ENCODE data around the gene ALDH4A1.

DNA sequence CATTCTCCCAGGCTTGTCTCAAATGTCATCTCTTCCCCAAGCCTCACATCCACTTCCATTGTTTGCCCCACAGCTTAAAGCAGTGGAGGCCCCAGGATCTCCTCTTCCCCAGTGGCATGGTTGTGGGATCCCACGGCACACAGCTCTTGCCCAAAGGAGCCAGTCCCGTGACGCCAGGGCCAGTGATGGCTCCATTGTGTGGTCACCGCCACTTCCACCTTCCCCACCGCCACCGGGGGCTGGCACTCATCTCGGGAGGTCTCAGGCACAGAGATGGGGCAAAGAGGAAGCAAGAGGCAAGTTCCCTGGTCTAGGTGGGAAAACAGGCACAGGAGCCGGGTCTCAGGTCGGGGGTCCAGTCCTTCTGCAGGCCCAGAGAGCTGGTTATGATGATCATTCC is 22.9 kb upstream of the ALDH4A1 start:
- no peak for TF ChIP-seq EP300 (IDR thresholded peaks at IDR 0.05)
- TF ChIP-seq, protein P1, sequence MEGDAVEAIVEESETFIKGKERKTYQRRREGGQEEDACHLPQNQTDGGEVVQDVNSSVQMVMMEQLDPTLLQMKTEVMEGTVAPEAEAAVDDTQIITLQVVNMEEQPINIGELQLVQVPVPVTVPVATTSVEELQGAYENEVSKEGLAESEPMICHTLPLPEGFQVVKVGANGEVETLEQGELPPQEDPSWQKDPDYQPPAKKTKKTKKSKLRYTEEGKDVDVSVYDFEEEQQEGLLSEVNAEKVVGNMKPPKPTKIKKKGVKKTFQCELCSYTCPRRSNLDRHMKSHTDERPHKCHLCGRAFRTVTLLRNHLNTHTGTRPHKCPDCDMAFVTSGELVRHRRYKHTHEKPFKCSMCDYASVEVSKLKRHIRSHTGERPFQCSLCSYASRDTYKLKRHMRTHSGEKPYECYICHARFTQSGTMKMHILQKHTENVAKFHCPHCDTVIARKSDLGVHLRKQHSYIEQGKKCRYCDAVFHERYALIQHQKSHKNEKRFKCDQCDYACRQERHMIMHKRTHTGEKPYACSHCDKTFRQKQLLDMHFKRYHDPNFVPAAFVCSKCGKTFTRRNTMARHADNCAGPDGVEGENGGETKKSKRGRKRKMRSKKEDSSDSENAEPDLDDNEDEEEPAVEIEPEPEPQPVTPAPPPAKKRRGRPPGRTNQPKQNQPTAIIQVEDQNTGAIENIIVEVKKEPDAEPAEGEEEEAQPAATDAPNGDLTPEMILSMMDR (IDR thresholded peaks at IDR 0.05) = no peak
- no peak for TF ChIP-seq POLR2AphosphoS5 (IDR thresholded peaks at IDR 0.05)
- no peak for TF ChIP-seq POLR2A (IDR thresholded peaks at IDR 0.05)

All from stomach (tissue), 4 donors.